Kidney epithelial cell (primary cell): ENCODE results near the gene KRT9. TPM values are rescaled to one million over a fixed set of nuclear protein-coding genes. Genes with fewer than 3 reads are reported as not detected.

Experiments used
- DNase-seq: peaks from one replicate; pipeline ENCODE4 v3.0.0-alpha.2; 2010; ENCODE audit warnings: low read depth
- H3K27me3 ChIP-seq: 2 replicates; pipeline ENCODE4 v1.6.0; 2011; ENCODE audit warnings: low read length; ENCODE audit not compliant: control insufficient read depth, insufficient read depth
- H3K36me3 ChIP-seq: 2 replicates; pipeline ENCODE4 v1.5.1; 2011; ENCODE audit warnings: low read length; ENCODE audit not compliant: control insufficient read depth, insufficient read depth
- H3K4me3 ChIP-seq: 2 replicates; pipeline ENCODE4 v1.5.1; 2011; ENCODE audit warnings: low read depth, mild to moderate bottlenecking, control low read depth, low read length
- CTCF ChIP-seq: IDR thresholded peaks from 2 replicates; pipeline ENCODE4 v1.5.1; 2011; ENCODE audit warnings: mild to moderate bottlenecking, moderate library complexity, low read length, control low read depth, inconsistent platforms; ENCODE audit not compliant: insufficient read depth, poor library complexity, severe bottlenecking
- total RNA-seq: library from RNA; depleted of rRNA; stranded (reverse); fragments of >200 nt; gene quantifications from 2 replicates; pipeline ENCODE4 v1.2.3, GENCODE V29; 2015

Gene KRT9
- total RNA-seq, 1 donor from 2014 or later, result not detected

- no peak for TF ChIP-seq CTCF
- no peak for DNase-seq
- peaks cover 3% of the 10 kb centered on the region for H3K27me3 ChIP-seq
- no peaks in the 10 kb centered on the region for H3K36me3 ChIP-seq
- H3K4me3 ChIP-seq, result no peak overlapping the region
These were observed 28.5 kb upstream of the KRT9 start for GRCh38 chr17:41600318-41600717.

- DNase-seq, result no peak
These were observed 27.8 kb upstream of the KRT9 start for GRCh38 chr17:41599680-41600079.

GRCh38 chr17:41595585-41595984, 23.7 kb upstream of the KRT9 start:
- H3K36me3 ChIP-seq, result no peaks in the 10 kb centered on the region
- DNase-seq, result no peak
- H3K27me3 ChIP-seq, result peaks cover 16% of the 10 kb centered on the region
- no peak overlapping the region for H3K4me3 ChIP-seq
- no peak for TF ChIP-seq CTCF

More at GRCh38 chr17:41599680-41600079, 27.8 kb upstream of the KRT9 start:
- Histone ChIP-seq H3K4me3 (no peak overlapping the region), H3K27me3 (peaks cover 7% of the 10 kb centered on the region), H3K36me3 (no peaks in the 10 kb centered on the region)
- TF ChIP-seq CTCF, result no peak

- TF ChIP-seq CTCF, result no peak
- DNase-seq, result no peak
- peaks cover 16% of the 10 kb centered on the region for H3K27me3 ChIP-seq
- H3K36me3 ChIP-seq, result no peaks in the 10 kb centered on the region
- H3K4me3 ChIP-seq, result no peak overlapping the region
These were observed 22.6 kb upstream of the KRT9 start for GRCh38 chr17:41594363-41594915.

- Histone ChIP-seq H3K4me3 (no peak overlapping the region), H3K27me3 (peaks cover 16% of the 10 kb centered on the region), H3K36me3 (no peaks in the 10 kb centered on the region)
- DNase-seq, result no peak
- TF ChIP-seq CTCF, result no peak
These were observed 21.6 kb upstream of the KRT9 start for GRCh38 chr17:41593306-41593981.
